ENCODE results near the gene COL25A1.

DNA sequence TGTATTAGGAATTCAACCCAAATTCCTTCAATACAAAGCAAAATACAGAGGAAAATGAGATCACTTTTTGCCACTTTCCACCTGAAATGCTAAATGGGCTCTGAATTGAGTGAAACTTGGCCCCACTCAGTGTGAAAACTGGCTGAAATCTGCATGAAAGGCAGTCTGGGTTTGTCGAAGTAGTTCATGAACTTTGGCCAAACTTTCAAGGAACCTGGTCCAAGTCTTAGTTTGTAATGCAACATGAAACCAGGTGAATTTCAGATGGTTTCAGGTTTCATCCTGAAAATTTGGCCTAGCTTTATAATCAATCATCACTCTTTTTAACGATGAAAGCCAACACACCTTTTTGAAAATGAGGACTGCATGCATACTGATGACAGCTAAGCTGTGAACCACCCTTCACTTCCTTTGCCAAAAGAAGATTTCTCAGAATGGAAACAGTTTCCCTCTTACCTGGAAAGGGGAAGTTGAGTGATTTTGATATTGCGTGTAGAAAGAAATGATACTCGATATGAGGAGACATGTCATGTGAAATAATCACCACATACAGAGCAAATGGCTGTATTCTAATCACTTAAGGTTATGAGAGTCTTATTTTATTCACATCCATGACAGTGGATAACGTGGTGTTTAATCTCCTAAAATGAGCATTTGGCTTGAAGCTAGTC is 329.7 kb downstream of the COL25A1 start:
- TF ChIP-seq, protein P1, sequence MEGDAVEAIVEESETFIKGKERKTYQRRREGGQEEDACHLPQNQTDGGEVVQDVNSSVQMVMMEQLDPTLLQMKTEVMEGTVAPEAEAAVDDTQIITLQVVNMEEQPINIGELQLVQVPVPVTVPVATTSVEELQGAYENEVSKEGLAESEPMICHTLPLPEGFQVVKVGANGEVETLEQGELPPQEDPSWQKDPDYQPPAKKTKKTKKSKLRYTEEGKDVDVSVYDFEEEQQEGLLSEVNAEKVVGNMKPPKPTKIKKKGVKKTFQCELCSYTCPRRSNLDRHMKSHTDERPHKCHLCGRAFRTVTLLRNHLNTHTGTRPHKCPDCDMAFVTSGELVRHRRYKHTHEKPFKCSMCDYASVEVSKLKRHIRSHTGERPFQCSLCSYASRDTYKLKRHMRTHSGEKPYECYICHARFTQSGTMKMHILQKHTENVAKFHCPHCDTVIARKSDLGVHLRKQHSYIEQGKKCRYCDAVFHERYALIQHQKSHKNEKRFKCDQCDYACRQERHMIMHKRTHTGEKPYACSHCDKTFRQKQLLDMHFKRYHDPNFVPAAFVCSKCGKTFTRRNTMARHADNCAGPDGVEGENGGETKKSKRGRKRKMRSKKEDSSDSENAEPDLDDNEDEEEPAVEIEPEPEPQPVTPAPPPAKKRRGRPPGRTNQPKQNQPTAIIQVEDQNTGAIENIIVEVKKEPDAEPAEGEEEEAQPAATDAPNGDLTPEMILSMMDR (conservative IDR thresholded peaks at IDR 0.05; ENCODE audit: low read depth, low read length) = no peak
- TF ChIP-seq EZH2 (IDR thresholded peaks at IDR 0.05; ENCODE audit: borderline replicate concordance, low read depth, low read length, poor library complexity, severe bottlenecking) = no peak
